GM18507 (cell line): ENCODE results near the gene OR2J1.
"Not testable (repeated sequence)": the region's sequence is repeated elsewhere in the genome, so short reads cannot be mapped to it uniquely, and the experiment has no call there.

ENCODE experiments used
- DNase-seq: peaks from one replicate; pipeline ENCODE4 v3.0.0; 2011; ENCODE audit warnings: low read depth; ENCODE audit not compliant: insufficient read length; ENCODE audit errors: extremely low spot score
- FAIRE-seq: peaks from 2 replicates; lab custom pipeline; 2011; peaks lifted over from hg19 to GRCh38; lab: Jason Lieb, UNC

OR2J1 gene

DNA sequence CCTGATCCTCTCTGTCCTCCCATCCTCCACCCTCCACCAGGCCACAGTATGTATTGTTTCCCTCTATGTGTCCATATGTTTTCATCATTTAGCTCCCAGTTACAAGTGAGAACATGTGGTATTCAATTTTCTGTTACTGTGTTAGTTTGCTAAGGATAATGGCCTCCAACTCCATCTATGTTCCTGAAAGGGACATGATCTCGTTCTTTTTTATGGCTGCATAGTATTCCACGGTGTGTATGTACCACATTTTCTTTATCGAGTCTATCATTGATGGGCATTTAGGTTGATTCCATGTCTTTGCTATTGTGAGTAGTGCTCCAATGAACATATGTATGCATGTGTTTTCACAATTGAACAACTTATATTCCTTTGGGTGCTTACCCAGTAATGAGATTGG, 50.2 kb downstream of the OR2J1 start:
- not testable (repeated sequence) for FAIRE-seq

More for the DNA sequence above, 50.2 kb downstream of the OR2J1 start:
- not testable (repeated sequence) for DNase-seq
